GM12878 (cell line): ENCODE measurements around the gene POU2F3. TPM values are rescaled to one million over a fixed set of nuclear protein-coding genes. Genes with fewer than 3 reads are reported as not detected.

Source experiments
- ATAC-seq: fragments of 200-7000 bp; cut with Tn5 transposase; 3 replicates; pipeline ENCODE4 v1.9.1; 2020; ENCODE audit warnings: mild to moderate bottlenecking, moderate library complexity
- BruUV-seq: library from RNA; stranded (reverse); fragments of 400-500 nt; replicated peaks from 2 replicates; lab custom pipeline; 2021; lab: Mats Ljungman, UMichigan
- CTCF ChIA-PET: fragments of 300-600 bp; sonication (Branson Sonifier 250); formaldehyde crosslinking; extraction: SDS; loops from one replicate; lab custom pipeline; 2021; ENCODE audit warnings: inconsistent platforms; lab: Yijun Ruan, JAX
- POLR2A ChIA-PET: fragments of 350-600 bp; formaldehyde crosslinking; extraction: SDS; loops from one replicate; lab custom pipeline; 2021; ENCODE audit warnings: inconsistent platforms; lab: Charles Lee
- RAD21 ChIA-PET: fragments of 300-600 bp; sonication (Branson Sonifier 250); formaldehyde crosslinking; loops from one replicate; lab custom pipeline; 2023; ENCODE audit warnings: antibody characterized with exemption; ENCODE audit not compliant: unreplicated experiment; lab: Charles Lee
- SMC1A ChIA-PET: fragments of 300-600 bp; sonication (Branson Sonifier 250); formaldehyde crosslinking; loops from one replicate; lab custom pipeline; 2023; ENCODE audit not compliant: unreplicated experiment, uncharacterized antibody; lab: Charles Lee
- DNase-seq: peaks from one replicate; pipeline ENCODE4 v3.0.0-alpha.2; 2011; ENCODE audit warnings: low read depth, low spot score
- FAIRE-seq: peaks from 3 replicates; lab custom pipeline; 2011; peaks lifted over from hg19 to GRCh38; lab: Jason Lieb, UNC
- H2AFZ ChIP-seq: 2 replicates; pipeline ENCODE4 v1.6.0; 2011; ENCODE audit warnings: low read depth, low read length, control low read depth; ENCODE audit not compliant: control insufficient read depth
- H3K27ac ChIP-seq: 2 replicates; pipeline ENCODE4 v1.5.1; 2011; ENCODE audit warnings: control low read depth; ENCODE audit not compliant: control insufficient read depth, insufficient read depth
- H3K27me3 ChIP-seq, 2 experiments: replicated peaks in 1 of 2; 2 replicates each; pipeline versions ENCODE4 v1.6.0 to v1.6.1; 2011; ENCODE audit warnings: low read length in 1 of 2; ENCODE audit not compliant: control insufficient read depth in 2 of 2, insufficient read depth in 2 of 2
- H3K36me3 ChIP-seq, 2 experiments: 2 replicates each; pipeline ENCODE4 v1.5.1; 2011; ENCODE audit warnings: low read length in 1 of 2; ENCODE audit not compliant: control insufficient read depth in 2 of 2, insufficient read depth in 2 of 2
- H3K4me1 ChIP-seq: 2 replicates; pipeline ENCODE4 v1.6.1; 2011; ENCODE audit warnings: mild to moderate bottlenecking, low read length, moderate library complexity, mixed read lengths; ENCODE audit not compliant: control insufficient read depth, insufficient read depth
- H3K4me2 ChIP-seq: 2 replicates; pipeline ENCODE4 v1.6.0; 2011; ENCODE audit warnings: control low read depth; ENCODE audit not compliant: control insufficient read depth, insufficient read depth
- H3K4me3 ChIP-seq: fragments of 200-600 bp; sonication (generic); 2 replicates; pipeline ENCODE4 v1.5.1; 2016
- H3K79me2 ChIP-seq: 2 replicates; pipeline ENCODE4 v1.6.0; 2011; ENCODE audit warnings: low read length; ENCODE audit not compliant: control insufficient read depth, insufficient read depth
- H3K9ac ChIP-seq: 2 replicates; pipeline ENCODE4 v1.8.0; 2011; ENCODE audit warnings: low read length, control low read depth, mixed read lengths; ENCODE audit not compliant: control insufficient read depth, insufficient read depth
- H3K9me3 ChIP-seq: replicated peaks from 3 replicates; pipeline ENCODE4 v1.5.1; 2011; ENCODE audit warnings: mild to moderate bottlenecking, low read length; ENCODE audit not compliant: control insufficient read depth, insufficient read depth
- H4K20me1 ChIP-seq: 2 replicates; pipeline ENCODE4 v1.6.0; 2011; ENCODE audit not compliant: control insufficient read depth, insufficient read depth
- E2F4 ChIP-seq: IDR thresholded peaks from 2 replicates; pipeline ENCODE4 v1.6.1; 2012; ENCODE audit warnings: low read depth, low read length, improper control_type of control experiment
- IKZF2 ChIP-seq, 2 experiments: fragments of 450-650 bp; IDR thresholded peaks; 2 replicates each; pipeline ENCODE4 v1.6.1; 2017; ENCODE audit warnings: mild to moderate bottlenecking in 2 of 2, moderate library complexity in 2 of 2
- MYC ChIP-seq: IDR thresholded peaks from 2 replicates; pipeline ENCODE4 v1.6.1; 2011; ENCODE audit warnings: mild to moderate bottlenecking, low read length, moderate library complexity, inconsistent platforms; ENCODE audit not compliant: insufficient read depth, insufficient replicate concordance, insufficient read length, severe bottlenecking
- NBN ChIP-seq: fragments of 450-650 bp; IDR thresholded peaks from 2 replicates; pipeline ENCODE4 v1.6.1; 2016
- NR2C1 ChIP-seq: fragments of 450-650 bp; IDR thresholded peaks from 2 replicates; pipeline ENCODE4 v1.6.1; 2017; ENCODE audit warnings: antibody characterized with exemption, mild to moderate bottlenecking, moderate library complexity
- PML ChIP-seq: IDR thresholded peaks from 2 replicates; pipeline ENCODE4 v1.6.1; 2012; ENCODE audit warnings: low read length, inconsistent platforms
- RAD51 ChIP-seq: fragments of 450-650 bp; IDR thresholded peaks from 2 replicates; pipeline ENCODE4 v1.6.1; 2016; ENCODE audit warnings: moderate library complexity, mild to moderate bottlenecking, inconsistent platforms
- WGBS: methylation state at CpG from one replicate; pipeline ENCODE4 v1.1.6; 2016; ENCODE audit warnings: low lambda C conversion rate; ENCODE audit not compliant: insufficient replicate concordance, insufficient coverage; ENCODE audit errors: missing lambda C conversion rate; 5-methylcytosine and 5-hydroxymethylcytosine counted together
- in situ Hi-C: fragments of 300-500 bp; cut with MboI; formaldehyde crosslinking; loops from 9 replicates; pipeline ENCODE4 v1.14.3; 2018; ENCODE audit warnings: mixed read lengths
- intact Hi-C: fragments of 100-400 bp; cut with micrococcal nuclease; formaldehyde crosslinking; loops from one replicate; pipeline ENCODE4 v1.14.2; 2022; ENCODE audit not compliant: unreplicated experiment
- polyA plus RNA-seq, 11 experiments: library from polyadenylated mRNA; depleted of rRNA in 4 of 11; unstranded in 6 of 11; stranded (reverse) in 5 of 11; fragments of >200 nt; fragmentation: Nextera tagmentation in 4 of 11; fragmentation: Illumina TruSeq in 1 of 11; extraction: Ambion mirVana in 4 of 11; extraction: Trizol in 1 of 11; gene quantifications; 1 replicate in 1 of 11; 2 replicates in 10 of 11; pipeline versions ENCODE4 v1.2.1 to v1.2.3, GENCODE V29; 2011 to 2016; ENCODE audit warnings: inconsistent platforms in 2 of 11, missing spikeins in 2 of 11, low read depth in 1 of 11
- total RNA-seq, 4 experiments: library from RNA; depleted of rRNA in 3 of 4; stranded (reverse); fragments of >200 nt in 3 of 4; fragmentation: Illumina TruSeq in 1 of 4; extraction: Trizol in 1 of 4; gene quantifications; 2 replicates each; pipeline versions ENCODE4 v1.2.1 to v1.2.3, GENCODE V29; 2013 to 2021

Gene POU2F3
- total and polyA plus RNA-seq, 10 of the 15 experiments (the other 5 are each of a cell fraction or from before 2014, with no cell fraction given): 0.09 to 4.4 (median 0.33) TPM

GRCh38 chr11:120268686-120269085 is 28.7 kb downstream of the POU2F3 start:
- ChIA-PET CTCF (interaction anchor here (1.0 to 2.8 kb wide), 5 partner anchors 9 to 34 kb away, joined by 3 to 18 read pairs (median 5); no protein-coding TSS in a partner anchor), RAD21 (interaction anchor here (0.7 to 1.0 kb wide), 2 partner anchors 22 to 389 kb away, joined by 3 read pairs; no protein-coding TSS in a partner anchor), POLR2A (no interaction called here), SMC1A (interaction anchor here (0.9 to 1.6 kb wide), 5 partner anchors 12 to 39 kb away, joined by 3 to 5 read pairs (median 5); no protein-coding TSS in a partner anchor)
- Histone ChIP-seq H3K27me3 (no peaks in the 10 kb centered on the region; a peak in 3 of 4 replicates), H2AFZ (no peak overlapping the region), H3K9me3 (no peaks in the 10 kb centered on the region; the same call in 2 of the 3 replicates), H3K4me3 (no peak overlapping the region), H3K27ac (no peak overlapping the region), H3K9ac (no peak overlapping the region), H3K4me1 (no peaks in the 10 kb centered on the region), H4K20me1 (no peaks in the 10 kb centered on the region; the same call in 1 of the 2 replicates), H3K36me3 (no peaks in the 10 kb centered on the region), H3K4me2 (no peak overlapping the region), H3K79me2 (no peaks in the 10 kb centered on the region)
- intact Hi-C loops (no loop called here), in situ Hi-C loops (no loop called here)
- 14% methylated on average over 5 of the region's 5 CpGs for WGBS
- FAIRE-seq (no peak), DNase-seq (no peak), ATAC-seq (no peak)
- no peak for TF ChIP-seq MYC
- TF ChIP-seq RAD51: no peak
- no peak for TF ChIP-seq PML
- no peak for TF ChIP-seq NBN
- BruUV-seq: no TSS peak

- Histone ChIP-seq H2AFZ (no peak overlapping the region), H3K27ac (no peak overlapping the region), H3K9ac (no peak overlapping the region), H3K36me3 (no peaks in the 10 kb centered on the region), H3K9me3 (no peaks in the 10 kb centered on the region; the same call in 2 of the 3 replicates), H3K79me2 (no peaks in the 10 kb centered on the region), H3K4me1 (no peaks in the 10 kb centered on the region), H3K4me2 (no peak overlapping the region), H3K27me3 (no peaks in the 10 kb centered on the region; a peak in 3 of 4 replicates), H4K20me1 (no peaks in the 10 kb centered on the region; the same call in 1 of the 2 replicates), H3K4me3 (no peak overlapping the region)
- no peak for ATAC-seq
- ChIA-PET POLR2A (no interaction called here), SMC1A (no interaction called here), RAD21 (no interaction called here), CTCF (interaction anchor here (1.3 to 1.6 kb wide), 2 partner anchors 30 to 33 kb away, joined by 4 to 5 read pairs; no protein-coding TSS in a partner anchor)
- 0% methylated on average over 1 of the region's 1 CpG for WGBS
- peak; percentile 18 for FAIRE-seq
- BruUV-seq: no TSS peak
- DNase-seq: no peak
- TF ChIP-seq IKZF2 (IDR thresholded peaks at IDR 0.05): no peak
- TF ChIP-seq E2F4: no peak
- no peak for TF ChIP-seq NR2C1
- in situ Hi-C loops (no loop called here), intact Hi-C loops (no loop called here)
Measured at GRCh38 chr11:120270386-120270785, 30.4 kb downstream of the POU2F3 start.
